Stimulated activated CD4-positive, alpha-beta T cell treated with anti-CD3 and anti-CD28 coated beads, Interleukin-15, amount 100 ng/mL, for 48 hours (primary cell): ENCODE results near the gene ARSJ.
"Not testable (repeated sequence)": the region's sequence is repeated elsewhere in the genome, so short reads cannot be mapped to it uniquely, and the experiment has no call there.

Source experiments
- DNase-seq, 2 donors: peaks; one replicate each; pipeline ENCODE4 v3.0.0-alpha.2; 2020; ENCODE audit warnings: low read depth in 2 of 2

The ARSJ gene

GRCh38 chr4:113979148-113979904, at the start of gene ARSJ:
Gene ARSJ, minus strand, starts transcription at chr4:113979647. Its CDS starts 813 bp downstream, at chr4:113978834.
- peak in 1 of 2 donors; percentile 4 for DNase-seq

- DNase-seq, result no peak
These were observed 48.6 kb upstream of the ARSJ start for GRCh38 chr4:114028071-114028470.

DNA sequence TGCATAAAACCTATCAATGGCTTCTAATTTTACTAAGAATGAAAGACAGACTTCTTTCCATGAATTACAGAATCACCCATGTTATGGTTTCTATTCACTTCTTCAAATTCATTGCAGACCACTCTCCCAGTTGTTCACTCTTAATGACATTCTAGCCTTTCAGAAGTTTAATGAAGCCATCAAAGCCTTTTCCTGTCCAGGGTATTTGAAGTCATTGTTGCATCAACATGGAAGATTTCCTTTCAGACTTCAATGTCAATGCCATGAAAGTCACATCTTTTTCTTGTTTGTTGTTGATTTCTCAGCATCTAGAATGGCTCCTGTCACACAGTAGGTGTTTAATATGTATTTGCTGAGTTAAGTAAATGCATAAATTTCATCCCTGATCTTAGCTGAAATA, 48.1 kb upstream of the ARSJ start:
- DNase-seq, result no peak

DNA sequence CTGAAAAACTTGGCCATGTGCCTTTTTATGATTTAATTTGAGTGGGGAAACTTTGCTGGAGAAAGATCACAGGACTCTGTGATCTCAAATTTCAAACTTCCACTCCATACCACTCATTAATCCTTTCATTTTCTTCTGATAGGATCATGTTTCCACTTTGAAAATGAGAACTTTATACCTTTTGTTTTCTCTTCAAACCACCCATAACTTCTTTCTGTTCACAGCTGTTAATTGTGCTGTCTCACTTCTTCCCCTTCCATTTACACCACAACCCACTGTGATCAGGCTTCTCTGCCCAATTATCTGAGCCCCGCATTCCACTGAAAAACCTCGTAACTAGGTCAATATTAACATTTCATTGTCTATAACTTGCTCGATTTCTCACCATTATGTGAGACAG, 47.0 kb upstream of the ARSJ start:
- DNase-seq, result no peak

DNA sequence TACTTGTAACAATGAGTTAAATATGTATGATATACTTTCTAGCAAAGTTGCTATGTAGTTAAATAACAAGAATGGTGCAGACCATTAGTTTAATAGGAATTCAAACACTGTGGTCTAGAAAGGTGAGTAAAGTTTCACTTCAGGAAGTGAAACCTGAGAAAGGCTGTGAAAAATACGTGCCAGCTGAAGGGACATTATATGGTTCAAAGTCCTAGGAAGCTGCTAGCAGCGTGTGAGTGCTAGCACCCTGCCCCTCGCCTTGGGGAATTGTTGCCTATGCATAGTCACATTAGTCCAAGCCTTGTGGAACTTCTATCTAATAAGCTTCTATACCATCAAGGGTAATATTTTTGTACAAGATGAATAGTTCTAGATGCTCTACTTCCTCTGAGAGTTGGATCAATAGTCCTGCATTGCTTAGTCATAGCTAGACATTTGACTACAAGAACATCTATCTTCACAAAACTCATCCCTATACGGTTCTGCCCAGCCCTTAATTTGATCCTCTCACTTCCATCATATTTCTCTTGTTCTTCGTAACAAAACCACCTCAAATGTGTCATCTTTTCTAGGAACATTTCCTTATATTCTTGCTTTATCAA, 45.8 kb upstream of the ARSJ start:
- DNase-seq, result no peak

- DNase-seq, result no peak
These were observed 42.0 kb upstream of the ARSJ start for GRCh38 chr4:114021451-114021850.

DNA sequence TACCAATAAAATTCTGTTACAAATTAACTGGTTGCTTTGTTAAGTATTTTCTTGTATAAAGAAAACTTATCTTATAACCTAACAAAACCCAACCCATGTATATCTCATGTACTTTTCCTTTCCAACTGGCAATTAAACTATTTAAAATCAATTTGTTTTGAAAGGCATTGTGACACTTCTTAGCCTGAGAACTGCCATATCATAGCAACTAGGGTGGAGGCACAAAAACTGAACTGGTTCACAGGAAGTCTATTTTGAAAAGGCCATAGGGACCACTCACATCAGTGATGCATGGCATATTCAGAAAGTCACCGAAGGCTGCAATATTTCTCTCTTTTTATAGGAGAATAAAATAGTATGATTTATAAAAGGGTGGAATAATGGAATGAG, 40.5 kb upstream of the ARSJ start:
- DNase-seq, result no peak

DNA sequence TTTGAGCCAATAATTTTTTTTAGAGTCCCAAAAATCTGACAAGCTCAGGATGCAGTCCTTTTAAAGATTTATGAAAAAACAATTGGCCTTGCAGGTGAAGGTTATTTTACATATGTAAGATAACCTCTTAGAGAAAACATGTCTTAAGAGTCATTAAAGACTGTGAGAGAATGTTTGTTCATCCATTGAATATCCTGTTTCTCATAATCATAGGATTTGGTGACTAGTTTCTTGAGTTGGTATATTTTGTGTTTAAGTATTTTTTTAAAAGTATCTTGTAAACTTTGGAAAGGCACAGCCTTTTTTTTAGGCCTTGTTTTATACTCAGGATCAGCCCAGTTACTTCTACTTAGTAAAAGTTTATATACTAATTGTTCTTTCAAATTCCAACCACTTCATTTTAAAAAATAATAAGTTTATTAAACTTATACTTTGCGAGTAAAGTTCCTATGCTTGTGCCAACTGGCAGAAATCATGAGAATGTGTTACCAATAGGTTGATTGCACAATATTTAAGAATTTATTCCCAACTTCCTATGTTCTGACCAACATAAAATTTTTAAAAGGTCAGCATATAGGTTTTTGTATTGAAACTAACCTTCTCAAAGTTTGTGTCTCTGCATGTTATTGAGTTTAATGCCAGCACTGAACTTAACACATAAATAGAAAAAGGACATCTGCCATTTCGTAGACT, 40.0 kb upstream of the ARSJ start:
- no peak for DNase-seq

DNA sequence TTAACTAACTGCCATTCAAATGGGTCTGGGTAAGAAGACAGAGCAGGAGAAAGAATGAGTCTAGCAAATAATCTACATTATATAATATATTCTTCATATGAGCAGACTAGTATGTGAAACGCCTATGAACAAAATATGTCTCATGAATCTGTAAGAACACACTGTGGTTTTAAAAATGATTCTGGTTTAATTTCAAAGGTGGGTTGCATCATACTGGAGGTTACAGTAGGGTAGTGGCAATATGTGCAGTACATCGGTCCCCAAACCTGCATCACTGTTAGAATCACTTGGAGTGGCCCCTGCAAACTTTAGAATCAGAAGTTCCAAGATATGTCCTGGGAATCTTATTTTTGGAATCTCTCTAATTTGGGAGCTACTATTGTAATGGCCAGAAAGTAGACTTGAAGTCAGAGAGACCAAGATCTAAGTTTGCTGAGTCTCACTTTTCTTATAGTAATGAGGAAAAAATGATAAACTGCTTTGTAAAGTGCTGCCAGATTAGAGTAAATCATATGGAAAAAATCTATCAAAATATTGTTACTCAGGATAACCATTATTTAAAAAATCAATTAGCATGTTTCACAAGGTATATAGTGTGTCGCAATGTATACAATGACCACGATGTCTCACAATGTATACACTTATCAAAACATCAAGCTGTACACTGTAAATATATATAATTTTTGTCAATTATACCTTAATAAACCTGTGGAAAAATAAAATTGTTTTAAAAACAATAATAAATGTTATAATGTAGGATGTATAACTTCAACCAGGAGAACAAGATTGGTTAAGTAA, 37.9 kb upstream of the ARSJ start:
- DNase-seq, result no peak

DNA sequence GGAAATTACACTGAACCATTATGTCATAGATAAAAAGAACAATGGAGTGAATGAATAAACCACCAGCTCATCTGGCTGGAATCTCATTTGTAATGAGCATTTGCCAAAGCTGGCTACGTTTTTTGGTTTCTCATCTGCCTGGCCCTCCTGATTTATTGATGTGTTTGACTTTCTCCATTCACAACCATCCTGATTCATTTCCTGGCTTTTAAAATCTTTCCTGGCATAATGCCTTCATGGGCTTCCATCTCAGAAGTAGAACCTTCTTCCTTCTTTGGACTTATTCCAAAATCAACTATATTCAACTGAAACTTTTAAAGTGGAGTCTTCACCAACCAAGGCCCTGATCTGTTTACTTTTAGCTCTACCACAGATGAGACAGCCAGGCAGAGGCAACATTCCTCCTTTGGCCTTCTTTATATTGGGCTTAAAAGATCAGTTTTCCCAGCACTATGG, 36.0 kb upstream of the ARSJ start:
- no peak for DNase-seq

GRCh38 chr4:114013201-114013600, 33.8 kb upstream of the ARSJ start:
- not testable (repeated sequence) for DNase-seq

- DNase-seq, result no peak
These were observed 33.3 kb upstream of the ARSJ start for GRCh38 chr4:114012749-114013148.

DNA sequence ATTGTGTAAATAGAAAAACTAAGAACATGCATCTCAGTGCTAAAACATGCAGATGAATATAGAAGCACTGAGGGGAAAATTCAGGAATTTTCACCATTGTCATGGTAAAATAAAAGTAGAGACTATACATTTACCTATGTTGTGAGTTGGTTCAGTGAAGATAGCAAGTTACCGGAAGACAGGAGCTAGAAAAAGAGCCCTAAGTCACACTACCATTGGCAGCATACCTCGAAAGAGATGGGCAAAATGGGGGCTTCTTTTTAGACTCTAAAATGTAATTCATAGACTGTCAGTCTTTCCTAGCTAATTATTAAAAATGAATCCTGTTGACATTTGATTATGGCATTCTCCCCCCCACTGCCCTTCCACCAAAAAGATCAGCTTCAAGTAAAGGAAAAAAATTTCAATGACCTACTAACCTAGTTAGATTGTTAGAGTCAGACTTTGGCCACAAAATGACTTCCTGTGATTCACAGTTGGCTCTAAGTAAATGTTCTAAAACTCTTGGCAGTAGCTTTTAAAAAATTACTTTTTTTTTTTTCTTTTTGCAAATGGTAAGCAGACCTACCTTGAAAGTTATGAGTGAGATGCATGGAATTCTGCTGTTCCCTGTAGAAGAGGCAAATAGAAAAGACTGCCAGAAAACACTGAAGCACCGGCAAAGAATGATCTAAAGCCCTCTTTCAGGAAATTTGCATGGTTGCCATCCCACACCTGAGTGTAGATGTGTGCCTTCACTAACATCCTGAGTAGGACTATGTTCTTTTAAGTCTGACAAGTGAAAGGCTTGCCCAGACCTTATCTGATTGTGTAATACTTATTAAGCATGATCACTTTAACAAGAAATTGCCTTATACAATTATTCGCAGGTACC, 26.4 kb upstream of the ARSJ start:
- no peak for DNase-seq

DNA sequence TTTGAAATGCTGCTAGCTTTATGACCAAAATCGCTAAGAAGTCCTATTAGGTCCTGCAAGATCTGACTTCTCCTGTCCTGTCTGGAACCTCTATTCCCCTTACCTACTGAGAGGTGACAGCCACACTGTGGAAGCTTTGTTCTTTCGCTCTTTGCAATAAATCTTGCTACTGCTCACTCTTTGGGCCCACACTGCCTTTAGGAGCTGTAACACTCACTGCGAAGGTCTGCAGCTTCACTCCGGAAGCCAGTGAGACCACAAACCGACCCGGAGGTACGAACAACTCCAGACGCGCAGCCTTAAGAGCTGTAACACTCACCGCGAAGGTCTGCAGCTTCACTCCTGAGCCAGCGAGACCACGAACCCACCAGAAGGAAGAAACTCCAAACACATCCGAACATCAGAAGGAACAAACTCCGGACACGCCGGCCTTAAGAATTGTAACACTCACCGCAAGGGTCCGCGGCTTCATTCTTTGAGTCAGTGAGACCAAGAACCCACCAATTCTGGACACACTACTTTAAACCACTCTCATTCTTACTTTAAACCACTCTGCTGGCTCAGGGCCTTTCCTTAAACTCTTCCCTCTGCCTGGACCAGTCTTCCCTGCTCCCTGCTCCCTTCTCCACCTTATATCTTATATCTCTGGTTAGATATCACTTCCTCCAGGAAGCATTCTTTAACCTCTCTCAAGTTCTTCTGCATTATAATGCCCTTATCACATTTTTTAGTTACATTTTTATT, 25.2 kb upstream of the ARSJ start:
- DNase-seq, result not testable (repeated sequence)

DNA sequence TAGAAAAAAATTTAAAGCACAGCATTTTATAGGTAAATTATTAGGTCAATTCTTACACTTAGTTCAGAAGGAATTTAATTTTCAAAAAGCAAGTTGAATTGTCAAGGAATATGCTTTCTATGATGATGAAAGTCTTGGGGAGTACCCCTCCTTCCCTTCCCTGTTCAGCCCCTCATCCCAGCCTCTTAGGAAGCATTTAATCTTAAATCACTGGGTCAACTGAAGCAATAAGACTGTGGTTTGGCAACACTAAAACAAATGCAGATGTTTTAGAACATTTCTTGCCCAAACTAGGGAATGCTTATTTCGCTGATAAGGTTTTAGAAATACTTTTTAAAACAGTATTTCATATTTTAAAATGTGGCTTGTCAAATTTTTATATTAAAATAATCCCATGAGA, 19.1 kb upstream of the ARSJ start:
- DNase-seq, result no peak

GRCh38 chr4:113998079-113998478, 18.6 kb upstream of the ARSJ start:
- DNase-seq, result no peak

DNA sequence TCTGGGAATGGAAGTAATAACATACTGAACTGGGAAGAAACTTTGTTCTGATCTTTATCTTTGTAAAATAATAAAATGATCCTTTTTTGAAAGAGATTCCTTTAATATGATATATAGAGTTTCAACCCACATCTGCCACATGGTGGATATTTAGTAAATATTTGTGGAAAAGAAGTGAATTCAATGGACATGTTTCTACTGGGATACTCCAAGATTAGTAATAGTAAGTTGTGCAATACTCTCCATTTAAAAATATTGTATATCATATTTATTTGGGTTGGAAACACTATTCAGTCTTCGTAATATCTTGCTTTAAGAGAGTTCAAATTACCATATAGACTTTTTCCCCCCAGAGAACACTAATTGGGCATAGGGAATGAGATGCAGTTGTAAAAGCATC, 17.8 kb upstream of the ARSJ start:
- DNase-seq, result no peak

GRCh38 chr4:113996599-113997177, 17.2 kb upstream of the ARSJ start:
- no peak for DNase-seq

GRCh38 chr4:113993887-113994286, 14.4 kb upstream of the ARSJ start:
- DNase-seq, result no peak

DNA sequence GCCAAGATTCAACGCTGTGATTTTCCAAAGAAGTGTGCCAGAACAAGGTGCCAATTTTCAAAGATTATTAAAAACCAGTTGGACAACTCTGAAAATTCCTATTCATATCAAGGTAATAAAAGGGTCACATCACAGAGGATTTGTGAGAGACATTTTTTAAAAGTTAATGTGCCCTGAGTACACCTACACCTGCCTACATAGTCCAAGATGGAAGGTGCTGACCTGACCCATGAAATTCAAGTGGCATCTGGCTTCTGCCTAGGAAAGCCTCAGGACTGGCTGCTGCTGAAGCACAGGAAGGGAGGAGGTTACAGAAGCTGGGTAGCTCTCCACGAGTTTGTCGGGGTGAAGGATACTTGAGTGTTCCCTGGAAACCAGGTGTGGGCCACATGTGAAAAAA, 11.4 kb upstream of the ARSJ start:
- DNase-seq, result no peak
